ENCODE data around the gene GREB1.

GREB1 gene

GRCh38 chr2:11502740-11503292 lies 31.0 kb upstream of the GREB1 start:
- DNase-seq (ENCODE audit: low read depth) = no peak
- H3K4me3 ChIP-seq (ENCODE audit: low read depth, low read length) = no peak overlapping the region
- no peak for TF ChIP-seq CTCF (IDR thresholded peaks at IDR 0.05; ENCODE audit: low read depth, low read length, missing control alignments)

GRCh38 chr2:11503354-11503927 lies 30.4 kb upstream of the GREB1 start:
- TF ChIP-seq CTCF (IDR thresholded peaks at IDR 0.05; ENCODE audit: low read depth, low read length, missing control alignments) = no peak
- H3K4me3 ChIP-seq (ENCODE audit: low read depth, low read length) = no peak overlapping the region

GRCh38 chr2:11505652-11506610 lies 27.9 kb upstream of the GREB1 start:
- DNase-seq (ENCODE audit: low read depth) = peak; percentile 49
- H3K4me3 ChIP-seq (ENCODE audit: low read depth, low read length) = no peak overlapping the region
- no peak for TF ChIP-seq CTCF (IDR thresholded peaks at IDR 0.05; ENCODE audit: low read depth, low read length, missing control alignments)

More at GRCh38 chr2:11503354-11503927, 30.4 kb upstream of the GREB1 start:
- no peak for DNase-seq (ENCODE audit: low read depth)

- no peak overlapping the region for H3K4me3 ChIP-seq (ENCODE audit: low read depth, low read length)
- TF ChIP-seq CTCF (IDR thresholded peaks at IDR 0.05; ENCODE audit: low read depth, low read length, missing control alignments) = no peak
- no peak for DNase-seq (ENCODE audit: low read depth)
Measured at GRCh38 chr2:11506611-11506969, 27.3 kb upstream of the GREB1 start.

- no peak for TF ChIP-seq CTCF (IDR thresholded peaks at IDR 0.05; ENCODE audit: low read depth, low read length, missing control alignments)
- DNase-seq (ENCODE audit: low read depth) = no peak
Measured at GRCh38 chr2:11507517-11507916, 26.3 kb upstream of the GREB1 start.

GRCh38 chr2:11508279-11508678 lies 25.6 kb upstream of the GREB1 start:
- H3K4me3 ChIP-seq (ENCODE audit: low read depth, low read length) = no peak overlapping the region
- no peak for TF ChIP-seq CTCF (IDR thresholded peaks at IDR 0.05; ENCODE audit: low read depth, low read length, missing control alignments)
- DNase-seq (ENCODE audit: low read depth) = no peak

More at GRCh38 chr2:11507517-11507916, 26.3 kb upstream of the GREB1 start:
- no peak overlapping the region for H3K4me3 ChIP-seq (ENCODE audit: low read depth, low read length)
